Colonic mucosa (tissue), 4 donors: ENCODE results near the gene RTN4RL2. TPM values are rescaled to one million over a fixed set of nuclear protein-coding genes. Genes with fewer than 3 reads are reported as not detected.

Source experiments
- DNase-seq: peaks from one replicate; pipeline ENCODE4 v3.0.0-alpha.2; 2020
- H3K27ac ChIP-seq: fragments of 200-600 bp; one replicate; pipeline ENCODE4 v1.8.0; 2021
- H3K27me3 ChIP-seq: fragments of 200-600 bp; one replicate; pipeline ENCODE4 v1.8.0; 2021
- H3K36me3 ChIP-seq: fragments of 200-600 bp; one replicate; pipeline ENCODE4 v1.8.0; 2021
- H3K4me1 ChIP-seq: fragments of 200-600 bp; one replicate; pipeline ENCODE4 v1.8.0; 2021; ENCODE audit warnings: mild to moderate bottlenecking
- H3K4me3 ChIP-seq: fragments of 200-600 bp; one replicate; pipeline ENCODE4 v1.8.0; 2021
- H3K9ac ChIP-seq, 2 donors: one replicate each; pipeline ENCODE4 v1.7.0; 2013; ENCODE audit warnings: control low read depth in 2 of 2, low read depth in 2 of 2, low read length in 2 of 2
- H3K9me3 ChIP-seq: fragments of 200-600 bp; one replicate; pipeline ENCODE4 v1.8.0; 2021
- intact Hi-C: fragments of 100-400 bp; cut with DNase I; formaldehyde crosslinking; loops from one replicate; pipeline ENCODE4 v1.14.1; 2022
- total RNA-seq, 2 donors: library from RNA; stranded (reverse); fragmentation: NEBNext Ultra II Directional in 1 of 2; extraction: Animal tissue kit (Norgen Biotek cat#: 25700) in 1 of 2; gene quantifications; one replicate each; pipeline ENCODE4 v1.2.1, GENCODE V29; 2021
- TF ChIP-seq, protein P1 (sequence below): fragments of 200-600 bp; IDR thresholded peaks from one replicate; pipeline ENCODE4 v1.8.0; 2022; ENCODE audit warnings: antibody characterized with exemption, mild to moderate bottlenecking
- donor health status: healthy.
- donor health status: DM: no; HTN: no; CAD: no.
- donor health status: DM: no; HTN: no; CAD: no.

The RTN4RL2 gene
- total RNA-seq, 2 donors from 2014 or later, result 0.54 to 0.82 TPM

DNA sequence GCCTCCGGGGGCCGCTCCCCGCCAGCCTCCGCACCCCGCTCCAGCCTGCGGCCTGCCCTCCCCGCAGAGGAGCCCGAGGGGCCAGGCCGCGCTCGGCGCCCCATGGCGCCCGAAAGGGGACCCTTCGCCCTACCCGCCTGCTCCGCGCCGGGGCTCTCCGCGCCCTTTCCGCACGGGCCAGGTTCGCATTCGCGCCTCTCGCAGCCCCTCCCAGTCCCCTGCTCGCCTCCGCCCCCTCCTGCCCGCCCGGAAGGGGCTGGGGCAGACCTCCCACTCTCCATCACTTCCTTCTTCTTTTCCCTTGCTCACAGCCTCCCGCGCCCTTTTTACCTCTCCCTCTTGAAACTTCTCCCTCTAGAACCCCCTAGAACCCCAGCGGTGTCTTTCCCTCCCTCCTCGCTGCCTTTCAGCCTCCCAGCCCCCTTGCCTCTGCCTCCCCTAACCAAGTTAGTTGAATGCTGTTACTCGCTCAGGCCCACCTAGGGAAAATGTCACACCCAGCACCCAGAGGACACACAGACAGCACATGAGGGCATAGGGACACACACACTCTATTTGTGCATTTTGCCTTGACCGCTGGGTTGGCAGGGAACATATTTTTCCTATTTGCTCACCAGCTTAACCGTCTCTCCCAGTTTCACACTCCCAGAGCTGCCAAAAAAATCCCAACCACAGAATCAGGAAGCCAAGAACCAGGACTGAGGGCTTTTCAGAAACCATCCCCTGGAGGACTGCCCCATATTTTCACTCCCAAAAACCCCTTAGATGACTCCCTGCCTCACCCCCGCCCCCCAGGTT is 33.2 kb upstream of the RTN4RL2 start, which contains the start of gene SLC43A3:
Gene SLC43A3 (minus strand): TSS at position 193 of the 798 bp plus-strand sequence. CDS start 949 bp downstream, outside the sequence.
- TF ChIP-seq, protein P1, sequence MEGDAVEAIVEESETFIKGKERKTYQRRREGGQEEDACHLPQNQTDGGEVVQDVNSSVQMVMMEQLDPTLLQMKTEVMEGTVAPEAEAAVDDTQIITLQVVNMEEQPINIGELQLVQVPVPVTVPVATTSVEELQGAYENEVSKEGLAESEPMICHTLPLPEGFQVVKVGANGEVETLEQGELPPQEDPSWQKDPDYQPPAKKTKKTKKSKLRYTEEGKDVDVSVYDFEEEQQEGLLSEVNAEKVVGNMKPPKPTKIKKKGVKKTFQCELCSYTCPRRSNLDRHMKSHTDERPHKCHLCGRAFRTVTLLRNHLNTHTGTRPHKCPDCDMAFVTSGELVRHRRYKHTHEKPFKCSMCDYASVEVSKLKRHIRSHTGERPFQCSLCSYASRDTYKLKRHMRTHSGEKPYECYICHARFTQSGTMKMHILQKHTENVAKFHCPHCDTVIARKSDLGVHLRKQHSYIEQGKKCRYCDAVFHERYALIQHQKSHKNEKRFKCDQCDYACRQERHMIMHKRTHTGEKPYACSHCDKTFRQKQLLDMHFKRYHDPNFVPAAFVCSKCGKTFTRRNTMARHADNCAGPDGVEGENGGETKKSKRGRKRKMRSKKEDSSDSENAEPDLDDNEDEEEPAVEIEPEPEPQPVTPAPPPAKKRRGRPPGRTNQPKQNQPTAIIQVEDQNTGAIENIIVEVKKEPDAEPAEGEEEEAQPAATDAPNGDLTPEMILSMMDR, result no peak
- Histone ChIP-seq H3K27ac (peak within 1 kb of the TSS; percentile 73), H3K9me3 (no peaks in the 10 kb centered on the region), H3K9ac (peak within 1 kb of the TSS; percentile 44 to 74), H3K4me3 (peak within 1 kb of the TSS; percentile 47), H3K27me3 (no peaks in the 10 kb centered on the region), H3K4me1 (peaks cover 14% of the 10 kb centered on the region), H3K36me3 (no peaks in the 10 kb centered on the region)
- intact Hi-C loops, result no loop called here
- DNase-seq, result peak; percentile 76

DNA sequence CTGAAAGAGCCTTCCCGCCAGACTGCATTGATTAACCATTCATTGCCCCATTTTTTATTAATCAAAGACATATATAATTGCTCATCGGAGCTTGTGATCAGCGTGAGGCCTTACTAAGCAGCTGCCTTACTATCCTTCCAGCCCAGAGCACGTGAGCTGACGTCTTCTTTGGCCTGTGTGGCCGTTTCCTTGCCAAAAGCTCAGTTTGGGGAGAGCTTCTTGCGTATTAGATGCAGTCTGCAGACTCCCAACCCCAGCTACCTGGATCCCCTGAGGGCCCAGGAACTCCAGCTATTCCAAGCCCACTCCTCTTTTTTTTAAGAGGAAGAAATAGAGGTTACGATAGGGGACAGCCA is 32.6 kb upstream of the RTN4RL2 start:
- Histone ChIP-seq H3K4me1 (peaks cover 14% of the 10 kb centered on the region), H3K9ac (peak overlapping the region in 1 of 2 donors; percentile 44), H3K9me3 (no peaks in the 10 kb centered on the region), H3K36me3 (no peaks in the 10 kb centered on the region), H3K27ac (peak overlapping the region; percentile 73), H3K4me3 (no peak overlapping the region), H3K27me3 (no peaks in the 10 kb centered on the region)
- intact Hi-C loops, result no loop called here
- DNase-seq, result peak; percentile 56
- TF ChIP-seq, protein P1, result no peak

DNA sequence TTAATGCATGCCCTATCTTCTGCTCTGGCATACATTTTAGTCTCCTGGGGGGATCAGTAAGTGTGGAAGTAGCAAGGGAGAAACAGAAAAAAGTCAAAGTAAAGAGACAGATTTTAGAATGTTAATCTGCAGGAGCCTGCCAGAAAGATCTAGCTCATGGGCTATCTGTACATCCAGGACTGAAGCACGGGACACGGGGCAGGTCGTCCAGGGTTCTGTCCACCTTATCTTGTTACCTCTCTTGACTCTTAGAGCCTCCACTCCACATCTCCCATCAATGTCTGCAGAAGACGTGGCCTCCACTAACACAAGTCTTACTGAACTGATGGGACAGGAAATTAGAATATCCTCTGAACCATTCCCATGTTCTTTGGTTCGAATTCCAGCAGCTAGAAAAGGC is 31.7 kb upstream of the RTN4RL2 start:
- no peak for DNase-seq
- H3K36me3 ChIP-seq, result no peaks in the 10 kb centered on the region
- no peak overlapping the region for H3K27ac ChIP-seq
- intact Hi-C loops, result no loop called here
- no peak overlapping the region for H3K4me3 ChIP-seq
- H3K9ac ChIP-seq, result no peak overlapping the region
- H3K9me3 ChIP-seq, result no peaks in the 10 kb centered on the region
- peaks cover 14% of the 10 kb centered on the region for H3K4me1 ChIP-seq
- TF ChIP-seq, protein P1, result no peak
- no peaks in the 10 kb centered on the region for H3K27me3 ChIP-seq

DNA sequence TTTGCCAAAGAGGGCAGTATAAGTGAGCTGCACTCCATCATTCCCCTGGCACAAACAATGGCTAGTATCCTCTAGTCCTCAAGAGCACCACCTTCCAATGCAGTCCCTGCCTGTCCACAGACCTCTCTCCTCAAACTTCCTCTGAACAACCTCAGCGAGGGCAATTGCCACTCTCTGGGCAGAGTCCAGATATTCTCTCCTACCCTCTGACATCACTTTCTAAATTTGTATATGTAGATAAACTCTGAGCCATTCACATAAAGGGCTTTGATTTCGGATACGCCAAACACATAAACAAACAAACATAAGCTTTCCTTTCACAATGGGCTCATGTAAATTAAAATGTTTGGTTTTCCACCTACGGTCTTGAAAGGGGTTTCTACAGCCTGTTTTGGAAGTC is 30.4 kb upstream of the RTN4RL2 start:
- Histone ChIP-seq H3K36me3 (no peaks in the 10 kb centered on the region), H3K9me3 (no peaks in the 10 kb centered on the region), H3K4me1 (peaks cover 14% of the 10 kb centered on the region), H3K27me3 (no peaks in the 10 kb centered on the region), H3K27ac (no peak overlapping the region), H3K9ac (no peak overlapping the region), H3K4me3 (no peak overlapping the region)
- TF ChIP-seq, protein P1, result no peak
- intact Hi-C loops, result no loop called here
- no peak for DNase-seq

DNA sequence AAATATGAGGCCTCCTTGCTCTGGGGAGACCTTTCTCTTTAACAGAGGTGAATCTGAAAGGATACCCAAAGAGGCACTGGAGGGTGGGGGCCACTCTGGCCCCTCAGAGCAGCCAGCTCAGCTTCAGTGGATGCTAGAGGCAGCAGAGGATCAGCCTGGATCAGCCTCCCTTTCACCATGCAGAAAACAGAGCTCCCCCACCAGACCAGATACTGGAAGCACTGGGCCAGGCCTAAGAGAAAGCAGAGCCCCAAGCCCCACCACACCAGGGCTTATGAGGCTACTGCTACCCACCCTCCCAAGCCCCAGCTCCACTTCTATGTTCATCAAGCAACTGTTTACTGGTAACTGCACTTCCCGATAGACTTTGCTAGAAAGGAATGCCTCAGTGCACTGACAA is 29.4 kb upstream of the RTN4RL2 start:
- Histone ChIP-seq H3K9ac (no peak overlapping the region), H3K9me3 (no peaks in the 10 kb centered on the region), H3K27ac (no peak overlapping the region), H3K27me3 (no peaks in the 10 kb centered on the region), H3K36me3 (no peaks in the 10 kb centered on the region), H3K4me3 (no peak overlapping the region), H3K4me1 (peaks cover 10% of the 10 kb centered on the region)
- intact Hi-C loops, result no loop called here
- DNase-seq, result no peak
- TF ChIP-seq, protein P1, result no peak
